H9 (cell line): ENCODE data around the gene RAX2. TPM values are rescaled to one million over a fixed set of nuclear protein-coding genes. Genes with fewer than 3 reads are reported as not detected.

Experiments used
- DNase-seq: peaks from one replicate; pipeline ENCODE4 v3.0.0-alpha.2; 2017
- H2AFZ ChIP-seq: one replicate; pipeline ENCODE4 v1.6.1; 2013; ENCODE audit warnings: mild to moderate bottlenecking, low read length, control low read depth, moderate library complexity
- H2AK5ac ChIP-seq: 2 replicates; pipeline ENCODE4 v1.6.1; 2013; ENCODE audit warnings: low read length, control low read depth, mixed read lengths; ENCODE audit not compliant: insufficient read length
- H2BK120ac ChIP-seq: one replicate; pipeline ENCODE4 v1.6.1; 2013; ENCODE audit warnings: low read depth, mild to moderate bottlenecking, low read length, control low read depth, inconsistent platforms; ENCODE audit not compliant: poor library complexity, severe bottlenecking
- H2BK12ac ChIP-seq: 2 replicates; pipeline ENCODE4 v1.6.1; 2013; ENCODE audit warnings: low read length, control low read depth, mixed read lengths, low read depth; ENCODE audit not compliant: insufficient read length
- H2BK15ac ChIP-seq: 2 replicates; pipeline ENCODE4 v1.6.1; 2013; ENCODE audit warnings: low read depth, low read length, control low read depth
- H2BK20ac ChIP-seq: one replicate; pipeline ENCODE4 v1.6.1; 2013; ENCODE audit warnings: low read depth, mild to moderate bottlenecking, low read length, control low read depth, inconsistent platforms; ENCODE audit not compliant: poor library complexity, severe bottlenecking
- H2BK5ac ChIP-seq: 2 replicates; pipeline ENCODE4 v1.6.1; 2013; ENCODE audit warnings: low read length, control low read depth, mixed read lengths; ENCODE audit not compliant: insufficient read length
- H3K14ac ChIP-seq: 2 replicates; pipeline ENCODE4 v1.6.1; 2013; ENCODE audit warnings: low read length, control low read depth; ENCODE audit not compliant: insufficient read depth
- H3K18ac ChIP-seq: 2 replicates; pipeline ENCODE4 v1.6.1; 2013; ENCODE audit warnings: low read depth, mild to moderate bottlenecking, mixed read lengths, low read length, control low read depth; ENCODE audit not compliant: insufficient read length
- H3K23ac ChIP-seq: 2 replicates; pipeline ENCODE4 v1.6.1; 2013; ENCODE audit warnings: low read length, control low read depth, mixed read lengths, low read depth; ENCODE audit not compliant: insufficient read length
- H3K23me2 ChIP-seq: 2 replicates; pipeline ENCODE4 v1.6.1; 2013; ENCODE audit warnings: low read depth, mild to moderate bottlenecking, mixed read lengths, low read length, control low read depth; ENCODE audit not compliant: insufficient read length, poor library complexity, severe bottlenecking
- H3K27ac ChIP-seq: 2 replicates; pipeline ENCODE4 v1.5.1; 2013; ENCODE audit warnings: low read length, control low read depth, mixed read lengths, low read depth; ENCODE audit not compliant: insufficient read length
- H3K27me3 ChIP-seq: 2 replicates; pipeline ENCODE4 v1.6.1; 2013; ENCODE audit warnings: low read length, control low read depth, inconsistent platforms; ENCODE audit not compliant: insufficient read depth
- H3K4ac ChIP-seq: 2 replicates; pipeline ENCODE4 v1.6.1; 2013; ENCODE audit warnings: low read depth, mild to moderate bottlenecking, control low read depth, inconsistent platforms, low read length, moderate library complexity
- H3K4me1 ChIP-seq: 2 replicates; pipeline ENCODE4 v1.6.1; 2013; ENCODE audit warnings: low read length, control low read depth, inconsistent platforms; ENCODE audit not compliant: insufficient read depth
- H3K4me2 ChIP-seq: 2 replicates; pipeline ENCODE4 v1.6.1; 2013; ENCODE audit warnings: low read length, control low read depth, mixed read lengths; ENCODE audit not compliant: insufficient read length, insufficient read depth
- H3K56ac ChIP-seq: 2 replicates; pipeline ENCODE4 v1.6.1; 2013; ENCODE audit warnings: low read depth, mild to moderate bottlenecking, mixed read lengths, low read length, control low read depth; ENCODE audit not compliant: insufficient read length
- H3K79me1 ChIP-seq: 2 replicates; pipeline ENCODE4 v1.6.1; 2013; ENCODE audit warnings: low read depth, mild to moderate bottlenecking, moderate library complexity, low read length, control low read depth, inconsistent platforms; ENCODE audit not compliant: insufficient read depth, poor library complexity, severe bottlenecking
- H3K79me2 ChIP-seq: 2 replicates; pipeline ENCODE4 v1.6.1; 2013; ENCODE audit warnings: low read length, control low read depth, inconsistent platforms; ENCODE audit not compliant: insufficient read depth
- H3K9ac ChIP-seq: 2 replicates; pipeline ENCODE4 v1.6.1; 2013; ENCODE audit warnings: low read length, control low read depth, mixed read lengths; ENCODE audit not compliant: insufficient read length; ENCODE audit errors: extremely low read depth
- H3K9me3 ChIP-seq: one replicate; pipeline ENCODE4 v1.6.1; 2013; ENCODE audit warnings: low read depth, low read length, inconsistent platforms; ENCODE audit not compliant: control insufficient read depth
- H3T11ph ChIP-seq: one replicate; pipeline ENCODE4 v1.6.1; 2013; ENCODE audit warnings: mild to moderate bottlenecking, low read length, control low read depth, inconsistent platforms
- H4K20me1 ChIP-seq: one replicate; pipeline ENCODE4 v1.6.1; 2013; ENCODE audit not compliant: control insufficient read depth, insufficient read length, insufficient read depth
- H4K5ac ChIP-seq: 2 replicates; pipeline ENCODE4 v1.6.1; 2013; ENCODE audit warnings: low read depth, mild to moderate bottlenecking, mixed read lengths, low read length, control low read depth; ENCODE audit not compliant: insufficient read length
- H4K8ac ChIP-seq: replicated peaks from 2 replicates; pipeline ENCODE4 v1.6.1; 2013; ENCODE audit warnings: low read length, control low read depth, mixed read lengths, low read depth; ENCODE audit not compliant: insufficient read length
- H4K91ac ChIP-seq: 2 replicates; pipeline ENCODE4 v1.6.1; 2013; ENCODE audit warnings: low read depth, mild to moderate bottlenecking, moderate library complexity, mixed read lengths, low read length, control low read depth; ENCODE audit not compliant: insufficient read length
- H3K27ac Mint-ChIP-seq, 3 experiments: 2 replicates in 2 of 3; 3 replicates in 1 of 3; pipeline ENCODE4 v1.8.0; 2020 to 2021; ENCODE audit warnings: mixed read lengths in 3 of 3, mild to moderate bottlenecking in 1 of 3, moderate library complexity in 1 of 3
- H3K27me3 Mint-ChIP-seq: 2 replicates; pipeline ENCODE4 v1.8.0; 2021; ENCODE audit warnings: low read depth, mild to moderate bottlenecking, moderate library complexity, mixed read lengths
- H3K36me3 Mint-ChIP-seq, 3 experiments: 2 replicates in 2 of 3; 3 replicates in 1 of 3; pipeline ENCODE4 v1.8.0; 2020 to 2021; ENCODE audit warnings: low read depth in 3 of 3, mixed read lengths in 3 of 3; ENCODE audit not compliant: insufficient read depth in 1 of 3
- H3K4me1 Mint-ChIP-seq, 2 experiments: 2 replicates each; pipeline ENCODE4 v1.8.0; 2020; ENCODE audit warnings: mixed read lengths in 2 of 2
- H3K4me3 Mint-ChIP-seq, 2 experiments: 2 replicates in 1 of 2; 3 replicates in 1 of 2; pipeline ENCODE4 v1.8.0; 2020 to 2021; ENCODE audit warnings: mild to moderate bottlenecking in 2 of 2, mixed read lengths in 2 of 2, moderate library complexity in 1 of 2
- H3K9me3 Mint-ChIP-seq, 2 experiments: 2 replicates in 1 of 2; 3 replicates in 1 of 2; pipeline ENCODE4 v1.8.0; 2020; ENCODE audit warnings: mild to moderate bottlenecking in 2 of 2, mixed read lengths in 2 of 2, moderate library complexity in 1 of 2
- CTCF ChIP-seq: fragments of 200-600 bp; sonication (generic); conservative IDR thresholded peaks from 3 replicates; pipeline ENCODE4 v1.8.0; 2021; ENCODE audit warnings: antibody characterized with exemption, mild to moderate bottlenecking
- WGBS: extraction: QIAGEN DNeasy Blood & Tissue Kit; methylation state at CpG from one replicate; pipeline ENCODE4 v1.1.7; 2013; ENCODE audit warnings: missing lambda C conversion rate, low lambda C conversion rate, mixed read lengths; ENCODE audit not compliant: insufficient read length; ENCODE audit errors: extremely low coverage; 5-methylcytosine and 5-hydroxymethylcytosine counted together
- total RNA-seq: library from RNA; stranded (reverse); gene quantifications from 2 replicates; pipeline ENCODE4 v1.2.1, GENCODE V29; 2021

Gene RAX2
- total RNA-seq, 1 experiment from 2014 or later = not detected

- H3K23me2 ChIP-seq = no peaks in the 10 kb centered on the region
- Mint-ChIP-seq H3K4me1 (peaks cover 11 to 23% of the 10 kb centered on the region in 2 experiments), H3K4me3 (no peak overlapping the region), H3K36me3 (peaks cover 0 to 29% (median 5%) of the 10 kb centered on the region in 3 experiments; a peak in 5 of 7 replicates), H3K9me3 (no peaks in the 10 kb centered on the region), H3K27me3 (no peaks in the 10 kb centered on the region), H3K27ac (peak overlapping the region in 2 of 3 experiments; percentile 18 to 28; a peak in 2 of 7 replicates)
- no peak overlapping the region for H2BK120ac ChIP-seq
- no peak overlapping the region for H4K8ac ChIP-seq
- no peak overlapping the region for H4K5ac ChIP-seq
- no peak overlapping the region for H3K18ac ChIP-seq
- no peak for DNase-seq
- H3K23ac ChIP-seq = no peak overlapping the region
- H3K4me1 ChIP-seq = no peaks in the 10 kb centered on the region
- no peak overlapping the region for H3K4ac ChIP-seq
- no peak for TF ChIP-seq CTCF
- H2BK20ac ChIP-seq = no peak overlapping the region
- H3K79me1 ChIP-seq = no peaks in the 10 kb centered on the region
- H2AFZ ChIP-seq = no peak overlapping the region
- H4K91ac ChIP-seq = no peak overlapping the region
- no peak overlapping the region for H3K9ac ChIP-seq
- H4K20me1 ChIP-seq = no peaks in the 10 kb centered on the region
- H3T11ph ChIP-seq = no peak overlapping the region
- H2BK5ac ChIP-seq = no peak overlapping the region
- H3K56ac ChIP-seq = no peak overlapping the region
- no CpG with 5 or more reads among the region's 32 CpGs for WGBS
- H2BK12ac ChIP-seq = no peak overlapping the region
- no peak overlapping the region for H3K14ac ChIP-seq
- no peak overlapping the region for H3K4me2 ChIP-seq
- H3K27me3 ChIP-seq = no peaks in the 10 kb centered on the region
- H3K79me2 ChIP-seq = no peaks in the 10 kb centered on the region
- no peaks in the 10 kb centered on the region for H3K9me3 ChIP-seq
- no peak overlapping the region for H2BK15ac ChIP-seq
- H3K27ac ChIP-seq = no peak overlapping the region
- no peak overlapping the region for H2AK5ac ChIP-seq
These were observed 41.5 kb downstream of the RAX2 start for GRCh38 chr19:3730457-3730958.
